Measurements from ENCODE around the gene MARVELD3. TPM values are rescaled to one million over a fixed set of nuclear protein-coding genes. Genes with fewer than 3 reads are reported as not detected.

Gene MARVELD3
- total RNA-seq, 1 donor from 2014 or later: not detected

DNA sequence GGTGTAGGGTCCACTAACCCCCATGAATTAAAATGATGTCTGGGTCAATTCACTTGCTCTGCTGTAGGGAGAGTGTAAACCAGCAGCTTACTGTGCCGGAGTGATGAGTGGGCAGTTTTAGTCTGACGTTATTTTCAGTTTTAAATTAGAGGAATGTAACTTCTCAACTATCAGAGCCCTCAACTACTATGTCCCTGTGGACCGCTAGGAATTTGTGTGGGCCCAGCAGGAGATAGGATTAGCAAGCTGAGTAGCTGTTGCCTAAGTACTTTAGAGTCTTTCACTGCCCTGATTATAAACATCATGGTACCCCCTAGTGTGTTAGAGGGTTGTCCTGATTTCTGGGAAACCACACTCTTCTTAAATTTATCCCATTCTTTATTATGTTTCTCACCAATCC, 11.4 kb downstream of the MARVELD3 start:
- no peak overlapping the region for H3K27ac ChIP-seq
- peaks cover 3 to 4% of the 10 kb centered on the region in 2 donors for H3K36me3 ChIP-seq
- H3K9me3 ChIP-seq: no peaks in the 10 kb centered on the region
- intact Hi-C loops (cut with DNase I): no loop called here
- H3K27me3 ChIP-seq: no peaks in the 10 kb centered on the region
- H3K4me3 ChIP-seq: no peak overlapping the region
- H3K4me1 ChIP-seq: no peaks in the 10 kb centered on the region
- TF ChIP-seq, protein P1, sequence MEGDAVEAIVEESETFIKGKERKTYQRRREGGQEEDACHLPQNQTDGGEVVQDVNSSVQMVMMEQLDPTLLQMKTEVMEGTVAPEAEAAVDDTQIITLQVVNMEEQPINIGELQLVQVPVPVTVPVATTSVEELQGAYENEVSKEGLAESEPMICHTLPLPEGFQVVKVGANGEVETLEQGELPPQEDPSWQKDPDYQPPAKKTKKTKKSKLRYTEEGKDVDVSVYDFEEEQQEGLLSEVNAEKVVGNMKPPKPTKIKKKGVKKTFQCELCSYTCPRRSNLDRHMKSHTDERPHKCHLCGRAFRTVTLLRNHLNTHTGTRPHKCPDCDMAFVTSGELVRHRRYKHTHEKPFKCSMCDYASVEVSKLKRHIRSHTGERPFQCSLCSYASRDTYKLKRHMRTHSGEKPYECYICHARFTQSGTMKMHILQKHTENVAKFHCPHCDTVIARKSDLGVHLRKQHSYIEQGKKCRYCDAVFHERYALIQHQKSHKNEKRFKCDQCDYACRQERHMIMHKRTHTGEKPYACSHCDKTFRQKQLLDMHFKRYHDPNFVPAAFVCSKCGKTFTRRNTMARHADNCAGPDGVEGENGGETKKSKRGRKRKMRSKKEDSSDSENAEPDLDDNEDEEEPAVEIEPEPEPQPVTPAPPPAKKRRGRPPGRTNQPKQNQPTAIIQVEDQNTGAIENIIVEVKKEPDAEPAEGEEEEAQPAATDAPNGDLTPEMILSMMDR (IDR thresholded peaks at IDR 0.05): no peak
- DNase-seq (ENCODE audit: low spot score in 2 of 2): no peak

DNA sequence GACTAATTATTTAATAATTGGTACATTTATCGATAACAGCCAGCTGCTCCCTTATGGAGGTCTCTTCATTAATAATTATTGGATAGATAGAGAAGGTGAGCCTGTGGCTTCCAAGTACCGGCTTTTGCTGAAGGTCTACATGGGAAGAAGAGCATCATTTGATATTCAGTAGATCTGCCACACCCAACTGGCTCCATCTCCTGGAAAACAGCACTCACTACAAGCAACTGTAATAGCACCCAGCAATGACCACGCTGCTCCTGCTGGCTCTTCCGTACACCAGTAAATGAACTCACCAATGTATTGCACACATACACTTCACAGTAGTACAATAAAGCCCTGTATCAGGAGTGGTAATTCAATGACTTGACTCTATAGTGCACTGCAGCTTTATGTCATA, 19.5 kb downstream of the MARVELD3 start:
- no peak overlapping the region for H3K4me3 ChIP-seq
- intact Hi-C loops (cut with DNase I): no loop called here
- peaks cover 35 to 46% of the 10 kb centered on the region in 2 donors for H3K36me3 ChIP-seq
- no peaks in the 10 kb centered on the region for H3K9me3 ChIP-seq
- H3K27me3 ChIP-seq: no peaks in the 10 kb centered on the region
- no peak for DNase-seq (ENCODE audit: low spot score in 2 of 2)
- no peak overlapping the region for H3K27ac ChIP-seq
- TF ChIP-seq, protein P1 (IDR thresholded peaks at IDR 0.05): no peak
- no peaks in the 10 kb centered on the region for H3K4me1 ChIP-seq

DNA sequence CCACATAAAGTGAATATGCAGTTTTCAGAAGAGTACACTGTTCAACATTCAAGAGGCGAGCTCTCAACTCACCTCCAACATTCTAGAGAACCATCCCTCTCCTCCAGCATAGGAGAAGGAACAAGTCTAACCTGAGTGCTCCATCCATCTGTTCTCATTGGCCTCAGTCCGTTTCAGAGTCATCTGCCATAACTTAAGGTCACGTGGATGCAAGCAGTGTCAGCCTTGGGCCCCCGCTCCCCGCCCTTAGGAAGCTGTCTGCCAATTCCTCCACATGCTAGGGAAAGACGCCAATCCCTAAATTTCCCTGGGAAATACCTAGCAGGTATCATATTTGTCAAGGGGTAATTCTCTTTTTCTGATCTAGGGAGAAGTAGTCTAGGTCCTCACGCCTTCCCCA, 21.4 kb downstream of the MARVELD3 start:
- Histone ChIP-seq H3K9me3 (no peaks in the 10 kb centered on the region), H3K27ac (no peak overlapping the region), H3K4me3 (no peak overlapping the region), H3K4me1 (no peaks in the 10 kb centered on the region), H3K27me3 (no peaks in the 10 kb centered on the region), H3K36me3 (peaks cover 31 to 47% of the 10 kb centered on the region in 2 donors)
- TF ChIP-seq, protein P1 (IDR thresholded peaks at IDR 0.05): no peak
- DNase-seq (ENCODE audit: low spot score in 2 of 2): no peak
- intact Hi-C loops (cut with DNase I): no loop called here

GRCh38 chr16:71648162-71648561, 22.2 kb downstream of the MARVELD3 start:
- intact Hi-C loops (cut with DNase I): no loop called here
- H3K36me3 ChIP-seq: peaks cover 33 to 54% of the 10 kb centered on the region in 2 donors

DNA sequence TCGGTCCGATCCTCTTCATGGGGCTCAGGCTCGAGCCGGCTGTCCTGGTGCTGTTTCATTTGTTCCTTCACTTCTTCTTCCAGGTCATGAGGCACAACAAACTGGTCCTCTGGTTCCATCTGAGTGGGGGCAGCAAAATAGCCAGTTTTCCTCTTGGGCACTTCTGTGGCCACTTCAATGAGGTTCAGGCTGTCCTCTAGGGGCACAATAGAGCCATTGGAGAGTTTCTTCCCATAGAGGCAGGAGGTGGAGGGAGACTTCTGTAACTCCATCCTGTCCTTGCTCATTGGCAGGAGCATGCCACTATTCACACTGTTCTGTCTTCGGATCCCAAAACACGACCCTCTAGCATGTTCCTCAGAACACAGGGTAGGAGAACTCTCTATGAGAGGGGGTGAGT, 22.9 kb downstream of the MARVELD3 start:
- no peak for DNase-seq (ENCODE audit: low spot score in 2 of 2)
- no peak overlapping the region for H3K4me3 ChIP-seq
- TF ChIP-seq, protein P1 (IDR thresholded peaks at IDR 0.05): no peak
- H3K27ac ChIP-seq: no peak overlapping the region
- no peaks in the 10 kb centered on the region for H3K4me1 ChIP-seq
- peaks cover 34 to 60% of the 10 kb centered on the region in 2 donors for H3K36me3 ChIP-seq
- H3K27me3 ChIP-seq: no peaks in the 10 kb centered on the region
- intact Hi-C loops (cut with DNase I): no loop called here
- no peaks in the 10 kb centered on the region for H3K9me3 ChIP-seq

More at GRCh38 chr16:71648162-71648561, 22.2 kb downstream of the MARVELD3 start:
- no peaks in the 10 kb centered on the region for H3K4me1 ChIP-seq
- no peak for DNase-seq (ENCODE audit: low spot score in 2 of 2)
- TF ChIP-seq, protein P1 (IDR thresholded peaks at IDR 0.05): no peak
- H3K4me3 ChIP-seq: no peak overlapping the region
- no peaks in the 10 kb centered on the region for H3K9me3 ChIP-seq
- no peaks in the 10 kb centered on the region for H3K27me3 ChIP-seq
- no peak overlapping the region for H3K27ac ChIP-seq

DNA sequence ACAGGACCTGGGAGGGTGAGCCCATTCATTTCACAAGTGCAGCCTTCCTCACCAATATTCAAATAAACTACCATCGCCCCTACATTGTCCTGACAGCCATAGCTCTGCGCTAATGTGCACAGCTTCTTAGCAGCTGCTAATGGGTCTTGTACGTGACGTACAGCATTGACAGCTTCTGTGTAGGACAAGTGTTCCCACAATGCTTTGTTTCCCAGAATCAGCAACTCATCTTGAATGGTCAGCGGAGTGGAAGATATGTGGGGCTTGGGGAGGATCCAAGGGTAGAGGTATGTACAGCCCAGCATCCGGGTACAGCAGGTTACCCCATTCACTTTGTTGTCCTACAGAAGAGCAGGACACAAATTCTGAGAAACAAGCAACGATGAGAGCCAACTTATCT, 23.7 kb downstream of the MARVELD3 start:
- intact Hi-C loops (cut with DNase I): no loop called here
- Histone ChIP-seq H3K4me3 (no peak overlapping the region), H3K4me1 (no peaks in the 10 kb centered on the region), H3K9me3 (no peaks in the 10 kb centered on the region), H3K36me3 (peaks cover 30 to 67% of the 10 kb centered on the region in 2 donors), H3K27ac (no peak overlapping the region), H3K27me3 (no peaks in the 10 kb centered on the region)
- no peak for DNase-seq (ENCODE audit: low spot score in 2 of 2)
- TF ChIP-seq, protein P1 (IDR thresholded peaks at IDR 0.05): no peak
